T-helper 2 cell treated with Interferon-gamma antibody and Interleukin-4, amounts not matched to agents 100 ng/mL and 5 ng/mL, for 36 hours (primary cell): ENCODE data around the gene PLCXD1. TPM values are rescaled to one million over a fixed set of nuclear protein-coding genes. Genes with fewer than 3 reads are reported as not detected.
"Not testable (repeated sequence)": the region's sequence is repeated elsewhere in the genome, so short reads cannot be mapped to it uniquely, and the experiment has no call there.

Experiments used
- intact Hi-C: fragments of 100-400 bp; cut with micrococcal nuclease; formaldehyde crosslinking; loops from one replicate; pipeline ENCODE4 v1.15.1; 2023
- total RNA-seq: library from RNA; stranded (reverse); gene quantifications from 2 replicates; pipeline ENCODE4 v1.2.3, GENCODE V29; 2022

PLCXD1 gene
- total RNA-seq, 1 donor from 2014 or later: 61.2 TPM

- intact Hi-C loops: no loop called here
Observed at GRCh38 chrX:262381-262909, 18.7 kb upstream of the PLCXD1 start.

GRCh38 chrX:264006-264405 lies 17.2 kb upstream of the PLCXD1 start:
- intact Hi-C loops: not testable (repeated sequence)

- intact Hi-C loops: no loop called here
Observed at GRCh38 chrX:264634-265455, 16.3 kb upstream of the PLCXD1 start.

GRCh38 chrX:265502-265901 lies 15.7 kb upstream of the PLCXD1 start:
- intact Hi-C loops: no loop called here

GRCh38 chrX:267771-268261 lies 13.4 kb upstream of the PLCXD1 start:
- intact Hi-C loops: no loop called here

- intact Hi-C loops: no loop called here
Observed at GRCh38 chrX:270848-271367, 10.3 kb upstream of the PLCXD1 start.

GRCh38 chrX:274904-275475 lies 6.2 kb upstream of the PLCXD1 start:
- intact Hi-C loops: no loop called here

GRCh38 chrX:275476-275966 lies 5.7 kb upstream of the PLCXD1 start:
- intact Hi-C loops: no loop called here

- intact Hi-C loops: no loop called here
Observed at GRCh38 chrX:275967-276580, 5.1 kb upstream of the PLCXD1 start.

- intact Hi-C loops: no loop called here
Observed at GRCh38 chrX:276581-277201, 4.5 kb upstream of the PLCXD1 start.

GRCh38 chrX:279757-280604 lies 1.2 kb upstream of the PLCXD1 start:
- intact Hi-C loops: not testable (repeated sequence)

GRCh38 chrX:280722-281121 lies 459 bp upstream of the PLCXD1 start:
- intact Hi-C loops: loop anchor here (1.0 kb wide), 1 partner anchor 107 kb away; no protein-coding TSS in a partner anchor

- intact Hi-C loops: loop anchor here (1.0 kb wide), 1 partner anchor 105 kb away; no protein-coding TSS in a partner anchor
Observed at GRCh38 chrX:282000-282681, 960 bp downstream of the PLCXD1 start.

GRCh38 chrX:283115-283845 lies 2.1 kb downstream of the PLCXD1 start:
- intact Hi-C loops: loop anchor here (1.0 kb wide), 1 partner anchor 35 kb away; the partner anchor contains the start of gene GTPBP6

GRCh38 chrX:285076-285677 lies 4.0 kb downstream of the PLCXD1 start:
- intact Hi-C loops: no loop called here

- intact Hi-C loops: no loop called here
Observed at GRCh38 chrX:287670-288069, 6.5 kb downstream of the PLCXD1 start.

GRCh38 chrX:288561-288991 lies 7.4 kb downstream of the PLCXD1 start:
- intact Hi-C loops: no loop called here

GRCh38 chrX:290476-291166 lies 9.4 kb downstream of the PLCXD1 start:
- intact Hi-C loops: no loop called here
